ENCODE data around the gene ZNF473.

DNA sequence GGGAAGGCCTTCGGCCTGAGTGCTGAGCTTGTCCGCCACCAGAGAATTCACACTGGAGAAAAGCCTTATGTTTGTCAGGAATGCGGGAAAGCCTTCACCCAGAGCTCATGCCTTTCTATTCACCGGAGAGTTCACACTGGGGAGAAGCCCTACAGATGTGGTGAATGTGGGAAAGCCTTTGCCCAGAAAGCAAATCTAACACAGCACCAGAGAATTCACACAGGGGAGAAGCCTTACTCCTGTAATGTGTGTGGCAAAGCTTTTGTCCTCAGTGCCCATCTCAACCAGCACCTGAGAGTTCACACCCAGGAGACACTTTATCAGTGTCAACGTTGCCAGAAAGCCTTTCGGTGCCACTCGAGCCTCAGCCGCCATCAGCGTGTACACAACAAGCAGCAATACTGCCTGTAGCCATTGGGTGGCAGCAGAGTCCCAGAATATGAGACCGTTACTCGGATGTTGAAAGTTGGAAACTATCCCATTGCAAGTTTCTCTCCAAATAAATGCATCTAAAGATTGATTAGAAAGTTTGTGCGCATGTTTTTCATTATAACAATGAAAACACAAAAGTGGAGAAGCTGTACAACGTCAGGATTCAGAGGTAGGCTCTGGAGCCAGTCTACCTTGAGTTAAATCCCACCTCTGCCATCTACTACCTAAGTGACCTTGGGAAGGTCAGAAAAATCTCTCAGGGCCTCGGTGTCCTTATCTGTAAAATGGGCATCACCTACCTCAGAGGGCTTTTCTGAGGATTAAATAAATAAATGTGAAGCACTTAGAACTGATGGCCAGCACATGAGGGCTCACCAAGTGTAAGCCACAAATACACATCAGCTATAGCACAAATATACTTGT lies 21.1 kb downstream of the ZNF473 start:
- TF ChIP-seq ZNF274 (IDR thresholded peaks at IDR 0.05; ENCODE audit: low read depth, low read length) (no peak), YY1 (IDR thresholded peaks at IDR 0.05; ENCODE audit: insufficient read depth, insufficient read length) (no peak), SUZ12 (IDR thresholded peaks at IDR 0.05; ENCODE audit: extremely low read depth, insufficient read depth, insufficient read length) (no peak)

All from NT2/D1 (cell line).